HG02840 (cell line): ENCODE measurements around the gene RWDD4.

Experiments used
- ATAC-seq: cut with Tn5 transposase; IDR thresholded peaks from one replicate; pipeline ENCODE4 v1.9.1; 2021; ENCODE audit warnings: mild to moderate bottlenecking, moderate library complexity, moderate number of reproducible peaks; ENCODE audit not compliant: unreplicated experiment, low FRiP score

The RWDD4 gene

DNA sequence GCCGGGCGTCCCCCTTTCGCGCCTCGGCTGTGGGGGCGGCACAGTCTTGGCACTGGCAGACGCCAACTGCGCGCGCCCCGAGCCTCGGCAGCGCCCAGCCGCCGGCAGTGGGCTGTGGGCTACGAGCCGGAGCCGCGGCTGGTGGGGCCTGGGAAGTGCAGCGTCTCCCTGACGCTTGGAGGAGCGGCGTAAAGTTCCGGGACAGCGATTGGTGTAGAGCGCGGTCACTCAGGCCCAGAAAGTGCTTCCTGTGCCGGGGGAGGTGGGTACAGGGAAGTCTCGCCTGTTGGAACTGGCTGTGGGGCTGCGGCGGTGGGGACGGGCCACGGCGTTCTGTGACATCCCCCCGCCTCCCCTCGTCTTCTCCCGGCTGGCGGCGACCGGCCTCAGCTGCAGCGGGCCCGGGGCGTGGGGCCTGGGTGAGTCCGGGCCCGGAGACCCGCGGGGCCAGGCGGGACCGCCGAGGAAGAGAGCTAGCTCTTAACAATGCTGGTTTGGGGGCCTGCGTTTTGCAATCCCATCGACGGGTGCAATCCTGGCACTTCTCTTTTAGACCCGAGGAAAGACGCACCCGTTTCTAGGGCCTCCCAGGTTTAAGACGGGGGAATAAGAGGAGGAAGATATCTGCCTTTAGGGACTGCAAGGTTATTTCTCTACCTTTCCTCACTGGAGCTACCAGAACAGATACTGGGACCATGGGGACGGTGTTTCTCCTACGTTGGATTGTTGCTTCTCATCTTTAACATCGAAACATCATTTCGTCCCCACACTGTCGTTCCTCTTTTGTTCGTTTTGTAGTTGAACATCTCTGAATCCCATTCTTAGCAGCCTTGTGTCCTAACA lies at the start of gene RWDD4, which contains the start of gene TRAPPC11:
RWDD4 (minus strand) TSS at position 157 of the 843 bp plus-strand sequence. CDS start 233 bp downstream, outside the sequence.
TRAPPC11 (plus strand) TSS at position 265 of the 843 bp plus-strand sequence. CDS start 4,575 bp downstream, outside the sequence.
- peak; percentile 100 for ATAC-seq

GRCh38 chr4:183702492-183702891 lies 43.5 kb upstream of the RWDD4 start:
- ATAC-seq, result no peak

DNA sequence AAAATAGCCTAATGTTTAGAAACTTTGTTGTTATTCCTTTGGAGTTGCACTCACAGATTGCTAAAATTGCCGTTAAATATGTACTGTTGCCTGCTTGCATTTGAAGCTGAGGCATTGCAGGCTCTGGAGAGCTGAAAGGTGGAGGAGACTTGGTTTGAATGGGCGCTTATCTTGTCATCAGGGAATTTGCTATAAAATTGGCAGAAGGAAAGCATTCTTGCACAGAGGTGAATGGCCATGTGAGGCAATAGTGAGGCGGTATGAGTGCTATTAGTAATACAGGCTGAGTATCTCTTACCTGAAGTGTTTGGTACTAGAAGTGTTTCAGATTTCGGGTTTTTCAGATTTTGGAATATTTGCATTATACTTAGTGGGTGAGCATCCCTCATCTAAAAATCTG lies 41.4 kb upstream of the RWDD4 start:
- no peak for ATAC-seq

GRCh38 chr4:183698909-183699308 lies 39.9 kb upstream of the RWDD4 start:
- no peak for ATAC-seq

DNA sequence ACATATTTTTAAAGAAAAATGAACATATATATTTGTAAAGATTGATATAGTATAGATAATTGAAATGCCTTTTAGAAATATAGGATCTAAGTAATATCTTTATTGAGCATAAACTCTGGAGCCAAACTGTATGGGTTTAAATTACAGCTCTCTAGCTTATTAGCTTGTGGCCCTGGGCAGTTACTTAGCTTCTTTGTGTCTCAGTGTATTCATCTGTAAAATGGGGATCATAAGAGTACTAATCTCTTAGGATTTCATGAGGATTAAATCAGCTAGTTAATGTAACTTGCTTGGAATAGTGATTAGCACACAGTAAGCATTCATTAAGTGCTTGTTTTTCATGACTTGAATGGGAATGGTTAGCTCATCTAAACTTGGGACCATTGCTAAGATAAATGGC lies 32.9 kb upstream of the RWDD4 start:
- no peak for ATAC-seq

DNA sequence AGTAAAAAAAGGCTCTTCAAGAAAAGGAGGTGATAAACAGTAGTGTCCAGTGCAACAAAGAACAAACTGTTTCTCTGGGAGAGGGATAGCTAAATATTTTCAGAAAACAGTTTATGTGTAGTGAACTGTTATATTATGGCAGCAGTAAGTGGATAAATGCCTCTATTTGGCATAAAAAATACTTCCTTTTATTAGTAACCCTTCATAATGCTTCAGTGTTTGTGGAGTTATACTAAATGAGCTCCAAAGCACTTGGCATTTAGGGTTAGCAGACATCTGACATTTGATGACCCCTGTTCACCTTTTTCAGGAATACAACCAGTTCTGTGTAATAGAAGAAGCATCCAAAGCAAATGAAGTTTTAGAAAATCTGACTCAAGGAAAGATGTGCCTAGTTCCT lies 32.0 kb upstream of the RWDD4 start:
- no peak for ATAC-seq

GRCh38 chr4:183688216-183688615 lies 29.2 kb upstream of the RWDD4 start:
- no peak for ATAC-seq

- ATAC-seq, result no peak
These were observed 27.5 kb upstream of the RWDD4 start for GRCh38 chr4:183686461-183686860.

- ATAC-seq, result no peak
These were observed 22.1 kb upstream of the RWDD4 start for GRCh38 chr4:183681119-183681518.

DNA sequence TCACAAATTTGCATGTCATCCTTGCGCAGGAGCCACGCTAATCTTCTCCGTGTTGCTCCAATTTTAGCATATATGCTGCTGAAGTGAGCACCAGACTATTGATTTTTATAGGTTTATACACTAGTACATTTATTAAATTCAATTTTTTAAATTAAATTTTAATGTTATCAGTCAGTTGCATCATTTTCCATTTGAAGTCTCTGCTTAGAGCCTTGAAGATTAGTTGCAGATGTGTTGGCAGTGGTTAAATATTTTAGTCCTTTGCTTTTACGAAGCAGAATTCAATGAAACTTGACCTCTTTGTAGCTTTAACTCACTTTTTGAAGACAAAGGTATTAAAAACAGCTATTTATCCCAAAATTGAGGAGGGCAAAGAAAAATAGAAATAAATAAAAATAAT lies 16.6 kb upstream of the RWDD4 start:
- no peak for ATAC-seq

- no peak for ATAC-seq
These were observed 15.2 kb upstream of the RWDD4 start for GRCh38 chr4:183674153-183674552.

- no peak for ATAC-seq
These were observed 12.1 kb upstream of the RWDD4 start for GRCh38 chr4:183670960-183671555.

GRCh38 chr4:183670251-183670650 lies 11.3 kb upstream of the RWDD4 start:
- no peak for ATAC-seq

DNA sequence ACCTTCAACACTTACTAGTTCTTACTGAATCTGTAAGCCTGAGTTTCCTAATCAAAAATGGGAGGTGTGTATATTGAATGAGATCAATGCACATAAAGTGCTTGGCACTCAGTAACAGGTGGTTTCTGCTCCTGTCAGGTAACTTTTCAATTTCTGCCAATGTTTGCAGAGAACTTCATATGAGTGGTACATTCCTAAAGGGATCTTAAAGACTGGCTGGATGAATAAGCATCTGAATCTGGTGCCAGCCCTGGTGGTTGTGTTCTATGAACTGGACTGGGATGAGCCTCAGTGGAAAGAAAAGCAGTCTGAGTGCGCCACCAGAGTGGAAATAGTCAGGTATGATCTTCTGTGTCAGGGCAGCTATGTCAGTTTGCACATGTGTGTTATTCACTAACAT lies 7.1 kb upstream of the RWDD4 start:
- ATAC-seq, result no peak

DNA sequence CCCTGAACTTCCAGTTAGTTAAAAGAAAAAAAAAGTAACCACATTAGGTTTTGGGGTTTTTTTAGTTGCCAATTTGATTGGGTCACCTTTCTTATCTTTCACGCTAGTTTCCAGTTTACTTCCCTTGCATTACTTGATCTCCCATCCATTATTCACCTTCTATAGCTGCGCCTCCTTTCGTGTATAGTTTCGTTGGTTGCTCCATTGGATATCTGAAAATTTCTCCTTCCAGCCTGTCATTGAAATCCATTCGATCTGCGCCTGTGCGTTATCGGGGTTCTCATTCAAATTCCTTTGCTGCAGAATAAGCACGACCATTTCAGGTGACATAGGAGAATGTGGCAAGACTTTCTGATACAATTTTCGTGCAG lies 872 bp upstream of the RWDD4 start:
- ATAC-seq, result no peak

GRCh38 chr4:183658362-183659028 lies 490 bp downstream of the RWDD4 start:
- no peak for ATAC-seq

GRCh38 chr4:183657564-183657963 lies 1.4 kb downstream of the RWDD4 start:
- no peak for ATAC-seq

DNA sequence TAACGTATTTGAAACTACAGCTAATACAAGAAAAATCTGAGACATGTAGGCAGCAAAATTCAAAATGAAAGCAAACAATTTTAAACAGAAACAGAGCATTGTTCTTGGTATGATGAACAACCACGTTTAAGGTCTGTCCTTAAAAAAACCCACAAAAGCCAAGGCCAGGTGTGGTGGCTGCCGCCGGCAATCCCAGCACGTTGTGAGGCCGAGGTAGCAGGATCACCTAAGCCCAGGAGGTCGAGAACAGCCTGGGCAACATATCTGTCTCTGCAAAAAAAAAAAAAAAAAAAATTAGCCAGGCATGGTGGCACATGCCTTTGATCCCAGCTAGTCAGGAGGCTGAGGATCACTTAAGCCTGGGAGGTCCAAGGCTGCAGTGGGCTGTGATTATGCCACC lies 13.7 kb downstream of the RWDD4 start:
- no peak for ATAC-seq

GRCh38 chr4:183639291-183639690 lies 19.7 kb downstream of the RWDD4 start:
- no peak for ATAC-seq

DNA sequence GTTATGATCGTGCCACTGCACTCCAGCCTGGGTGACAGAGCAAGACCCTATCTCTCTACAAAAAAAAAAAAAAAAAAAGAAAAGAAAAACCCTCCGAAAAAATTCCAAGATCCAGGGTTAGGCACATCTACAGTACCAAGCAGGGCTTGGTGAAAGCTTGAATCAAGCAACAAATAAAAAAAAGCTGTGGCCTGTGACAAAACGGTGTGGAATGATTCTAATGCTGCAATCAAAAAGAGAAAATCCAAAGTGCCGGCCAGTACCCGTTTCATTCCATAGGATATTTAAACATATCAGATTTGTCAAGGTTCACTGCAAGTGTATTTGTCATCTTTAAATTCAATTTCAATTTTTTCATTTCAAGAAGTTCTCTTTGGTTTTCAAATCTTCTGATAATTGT lies 20.5 kb downstream of the RWDD4 start:
- no peak for ATAC-seq

DNA sequence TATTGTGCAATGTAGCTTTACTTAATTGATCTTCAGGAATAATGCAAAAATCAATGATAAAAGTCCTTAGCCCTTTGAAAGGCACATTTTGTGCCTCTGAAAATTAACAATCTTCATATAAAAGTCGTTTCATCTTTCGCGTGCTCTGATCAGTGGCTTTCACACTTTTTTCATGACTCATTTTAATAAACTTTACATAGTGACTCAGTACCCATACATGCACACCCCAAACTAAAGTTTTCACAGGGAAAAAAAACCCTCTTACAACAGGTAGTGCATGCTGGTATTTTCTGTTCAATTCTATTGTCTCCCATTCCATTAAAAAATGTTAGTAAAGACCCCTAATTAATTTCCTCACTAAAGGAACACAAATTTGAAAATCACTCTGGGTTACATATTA lies 21.5 kb downstream of the RWDD4 start:
- no peak for ATAC-seq
